NB4 (cell line): Measurements from ENCODE around the gene FSD2.

Experiments
- DNase-seq: peaks from one replicate; pipeline ENCODE4 v3.0.0; 2010; ENCODE audit warnings: low read depth
- H3K4me3 ChIP-seq: one replicate; pipeline ENCODE4 v1.5.1; 2011; ENCODE audit warnings: mild to moderate bottlenecking, low read depth, low read length, moderate library complexity
- MYC ChIP-seq: IDR thresholded peaks from 2 replicates; pipeline ENCODE4 v1.6.1; 2011; ENCODE audit warnings: low read depth, low read length
- POLR2A ChIP-seq: IDR thresholded peaks from 2 replicates; pipeline ENCODE4 v1.6.1; 2011; ENCODE audit warnings: mild to moderate bottlenecking; ENCODE audit not compliant: insufficient read length; ENCODE audit errors: extremely low read depth
- TF ChIP-seq, protein P1 (sequence below): IDR thresholded peaks from 2 replicates; pipeline ENCODE4 v1.6.1; 2011; ENCODE audit warnings: low read depth, low read length
- TF ChIP-seq, protein P2 (sequence below): IDR thresholded peaks from one replicate; pipeline ENCODE4 v1.5.1; 2012; ENCODE audit warnings: low read depth, low read length

Gene FSD2

DNA sequence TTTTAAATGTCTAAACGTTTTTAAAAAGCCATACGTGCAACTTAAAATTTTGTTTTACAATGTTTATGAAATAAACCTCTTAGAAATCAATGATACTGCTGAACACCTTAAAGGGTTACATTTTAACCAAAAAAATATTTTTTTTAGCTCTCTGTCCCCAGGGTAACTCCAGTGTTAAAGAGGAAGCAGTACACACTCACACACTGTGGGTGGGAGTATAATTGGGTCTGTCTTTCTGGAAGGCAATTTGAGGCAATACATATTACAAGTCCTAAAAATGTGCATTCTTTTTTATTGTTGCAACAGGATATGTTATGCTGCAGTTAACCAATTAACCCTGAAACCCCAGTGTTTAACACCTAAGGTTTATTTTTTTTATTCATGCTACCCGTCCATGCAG is 37.7 kb upstream of the FSD2 start:
- TF ChIP-seq POLR2A (no peak), MYC (no peak)
- TF ChIP-seq, protein P1, sequence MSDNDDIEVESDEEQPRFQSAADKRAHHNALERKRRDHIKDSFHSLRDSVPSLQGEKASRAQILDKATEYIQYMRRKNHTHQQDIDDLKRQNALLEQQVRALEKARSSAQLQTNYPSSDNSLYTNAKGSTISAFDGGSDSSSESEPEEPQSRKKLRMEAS, result no peak
- TF ChIP-seq, protein P2, sequence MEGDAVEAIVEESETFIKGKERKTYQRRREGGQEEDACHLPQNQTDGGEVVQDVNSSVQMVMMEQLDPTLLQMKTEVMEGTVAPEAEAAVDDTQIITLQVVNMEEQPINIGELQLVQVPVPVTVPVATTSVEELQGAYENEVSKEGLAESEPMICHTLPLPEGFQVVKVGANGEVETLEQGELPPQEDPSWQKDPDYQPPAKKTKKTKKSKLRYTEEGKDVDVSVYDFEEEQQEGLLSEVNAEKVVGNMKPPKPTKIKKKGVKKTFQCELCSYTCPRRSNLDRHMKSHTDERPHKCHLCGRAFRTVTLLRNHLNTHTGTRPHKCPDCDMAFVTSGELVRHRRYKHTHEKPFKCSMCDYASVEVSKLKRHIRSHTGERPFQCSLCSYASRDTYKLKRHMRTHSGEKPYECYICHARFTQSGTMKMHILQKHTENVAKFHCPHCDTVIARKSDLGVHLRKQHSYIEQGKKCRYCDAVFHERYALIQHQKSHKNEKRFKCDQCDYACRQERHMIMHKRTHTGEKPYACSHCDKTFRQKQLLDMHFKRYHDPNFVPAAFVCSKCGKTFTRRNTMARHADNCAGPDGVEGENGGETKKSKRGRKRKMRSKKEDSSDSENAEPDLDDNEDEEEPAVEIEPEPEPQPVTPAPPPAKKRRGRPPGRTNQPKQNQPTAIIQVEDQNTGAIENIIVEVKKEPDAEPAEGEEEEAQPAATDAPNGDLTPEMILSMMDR, result no peak

DNA sequence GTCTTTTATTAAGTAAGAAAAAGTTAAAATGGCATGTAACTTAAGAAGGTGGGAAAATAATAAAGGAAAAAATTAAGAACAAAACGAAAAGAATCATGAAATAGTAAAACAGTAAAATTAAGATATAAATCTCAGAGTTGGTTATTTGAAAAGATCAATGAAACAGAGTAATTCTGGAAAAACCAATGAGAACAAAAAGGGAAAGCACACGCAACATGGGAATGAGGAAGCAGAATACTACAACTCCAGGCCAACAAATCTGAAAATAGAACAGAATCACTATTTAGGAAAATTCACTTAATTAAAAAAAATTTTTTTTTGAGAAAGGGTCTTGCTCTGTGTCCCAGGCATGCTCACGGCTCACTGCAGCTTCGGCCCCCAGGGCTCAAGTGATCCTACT is 34.3 kb upstream of the FSD2 start:
- TF ChIP-seq MYC (no peak), POLR2A (no peak)
- TF ChIP-seq, protein P1, result no peak
- TF ChIP-seq, protein P2, result no peak
- DNase-seq, result no peak
- no peak overlapping the region for H3K4me3 ChIP-seq

More for the DNA sequence above, 37.7 kb upstream of the FSD2 start:
- DNase-seq, result peak; percentile 58
- H3K4me3 ChIP-seq, result no peak overlapping the region

DNA sequence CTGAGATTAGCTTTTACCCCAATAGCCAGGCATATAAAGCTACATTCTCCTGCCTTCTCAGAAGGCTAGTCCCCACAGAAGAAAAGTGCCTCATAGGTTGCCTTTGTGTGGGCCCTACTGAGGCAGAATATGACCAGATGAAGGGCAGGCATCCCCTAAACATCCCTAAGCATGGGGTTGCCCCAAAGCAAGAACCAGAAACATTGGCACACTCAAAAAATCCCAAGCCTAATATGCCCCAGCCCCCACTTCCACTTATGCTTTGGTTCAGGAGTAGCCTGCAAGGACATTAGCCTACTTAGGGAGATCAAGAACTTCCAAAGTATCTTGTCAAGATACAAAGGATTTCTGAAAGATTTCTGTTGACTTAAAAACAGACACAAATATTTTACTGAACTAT is 33.3 kb upstream of the FSD2 start:
- TF ChIP-seq, protein P1, result no peak
- no peak for TF ChIP-seq MYC
- TF ChIP-seq, protein P2, result no peak
- no peak for TF ChIP-seq POLR2A
- no peak overlapping the region for H3K4me3 ChIP-seq
- DNase-seq, result no peak

DNA sequence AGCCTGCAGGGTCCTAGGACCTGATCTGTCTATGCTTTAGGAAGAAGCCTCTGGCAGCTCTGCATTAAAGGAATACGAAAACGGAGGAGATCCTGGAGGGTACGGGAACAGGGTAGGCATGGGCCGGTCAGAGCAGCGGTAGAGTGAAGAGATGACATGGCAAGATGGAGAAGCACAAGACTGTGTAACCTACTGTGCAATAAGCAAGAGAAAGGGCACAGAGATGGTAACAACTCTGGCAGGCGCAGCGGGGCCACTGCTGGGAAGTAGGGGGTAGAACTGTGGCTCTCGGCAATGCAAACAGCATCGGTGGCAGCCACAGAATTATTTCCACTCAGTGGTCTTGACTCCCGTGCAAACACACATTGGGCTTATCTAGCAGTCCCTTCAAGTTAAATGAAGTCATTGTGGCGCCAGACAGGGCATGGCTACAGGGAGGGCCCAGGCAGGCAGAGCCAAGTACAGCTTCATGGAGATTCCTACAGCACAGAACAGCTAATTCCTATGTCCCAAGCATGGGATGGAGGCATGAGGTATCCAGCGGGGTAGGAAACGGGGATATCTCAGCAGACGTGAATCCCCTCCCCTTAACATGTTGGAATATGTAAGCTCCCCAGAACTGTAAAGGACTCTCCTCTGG is 32.3 kb upstream of the FSD2 start:
- no peak overlapping the region for H3K4me3 ChIP-seq
- TF ChIP-seq POLR2A, result no peak
- no peak for TF ChIP-seq MYC
- TF ChIP-seq, protein P1, result no peak
- TF ChIP-seq, protein P2, result no peak
- no peak for DNase-seq

DNA sequence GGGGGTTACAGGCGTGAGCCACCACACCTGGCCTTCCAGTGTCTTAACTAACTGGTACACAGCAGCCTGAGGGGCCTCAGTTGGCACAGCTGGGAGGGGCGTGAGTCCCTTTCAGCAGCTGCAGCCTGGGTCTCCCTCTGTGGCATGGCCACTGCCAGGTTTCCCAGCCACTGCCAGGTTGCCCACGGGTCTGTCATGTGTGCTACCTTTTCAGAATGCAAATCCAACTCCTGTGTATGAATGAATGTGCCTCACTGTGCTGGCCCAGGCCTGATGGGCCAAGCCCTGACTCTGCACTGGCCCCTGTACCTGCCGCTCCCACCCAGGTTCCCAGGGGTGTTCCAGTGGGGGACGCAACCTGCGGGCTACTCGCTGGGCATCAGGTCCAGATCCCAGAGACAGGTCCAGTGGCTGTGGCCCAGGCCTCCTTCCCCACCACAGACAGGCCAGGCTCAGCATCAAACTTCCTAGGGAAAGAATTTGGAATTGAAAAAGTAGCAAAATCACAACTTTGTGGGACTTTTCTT is 29.6 kb upstream of the FSD2 start:
- DNase-seq, result no peak
- no peak overlapping the region for H3K4me3 ChIP-seq
- TF ChIP-seq, protein P2, result no peak
- no peak for TF ChIP-seq POLR2A
- TF ChIP-seq, protein P1, result no peak
- no peak for TF ChIP-seq MYC
